ENCODE data around the gene SEMA4A. TPM values are rescaled to one million over a fixed set of nuclear protein-coding genes. Genes with fewer than 3 reads are reported as not detected.

SEMA4A gene
- total and polyA plus RNA-seq, 2 of the 8 experiments (the other 6 are each of a cell fraction or from before 2014, with no cell fraction given) = 7.3 to 10.6 TPM

DNA sequence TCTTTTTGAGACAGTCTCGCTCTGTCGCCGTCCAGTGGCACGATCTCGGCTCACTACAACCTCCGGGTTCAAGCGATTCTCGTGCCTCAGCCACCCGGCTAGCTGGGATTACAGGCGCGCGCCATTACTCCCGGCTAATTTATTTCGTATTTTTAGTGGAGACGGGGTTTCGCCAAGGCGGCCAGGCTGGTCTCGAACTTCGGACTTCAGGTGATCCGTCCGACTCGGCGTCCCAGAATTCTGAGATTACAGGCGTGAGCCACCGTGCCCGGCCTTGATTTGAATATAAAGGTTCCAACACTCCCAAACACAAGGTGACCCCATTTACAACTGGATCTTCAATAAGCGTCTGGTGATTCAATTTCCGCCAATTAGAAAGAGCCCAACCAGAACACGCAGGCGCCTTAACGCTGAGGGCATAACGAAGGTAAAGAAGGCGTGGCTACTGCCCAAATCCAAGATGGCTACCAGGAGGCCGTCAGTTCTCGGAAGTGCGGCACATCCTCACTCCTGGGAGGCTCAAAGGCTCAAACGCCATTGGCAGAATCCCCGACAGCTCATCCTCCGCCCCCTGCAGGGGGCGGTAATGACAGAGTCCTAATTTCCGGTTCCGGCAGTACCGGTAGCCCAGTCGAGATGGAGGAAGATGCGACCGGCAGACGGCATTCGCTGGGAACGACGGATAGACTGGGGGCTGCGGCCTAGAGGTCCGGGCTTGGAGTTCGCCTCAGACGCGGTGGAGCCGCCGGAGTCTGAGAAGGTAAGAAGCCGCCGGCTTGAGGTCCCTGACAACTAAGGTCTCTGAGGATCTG is 40.3 kb downstream of the SEMA4A start, which contains the start of gene SLC25A44:
SLC25A44 (plus strand) TSS at position 617 of the 812 bp plus-strand sequence. CDS start 5,744 bp downstream, outside the sequence.
- 22% methylated on average over 58 of the region's 59 CpGs; no CpG with 5 or more reads in 1 of the 2 experiments for WGBS, 2 experiments (ENCODE audit: extremely low coverage in 1 of 2, insufficient coverage in 1 of 2, insufficient read length in 1 of 2, insufficient replicate concordance in 2 of 2, low coverage in 1 of 2, low lambda C conversion rate in 2 of 2, missing lambda C conversion rate in 1 of 2)
- Histone ChIP-seq H3K79me1 (ENCODE audit: low read depth, low read length) (peaks cover 17% of the 10 kb centered on the region), H2AK5ac (ENCODE audit: low read depth, low read length) (peak within 1 kb of the TSS; percentile 11; the same call in 1 of the 2 replicates), H2BK12ac (ENCODE audit: low read depth, low read length) (peak within 1 kb of the TSS; percentile 23; the same call in 1 of the 2 replicates), H2BK5ac (ENCODE audit: low read depth, low read length) (peak within 1 kb of the TSS; percentile 90), H3K79me2 (ENCODE audit: control insufficient read depth in 1 of 2, insufficient read depth in 2 of 2, low read length in 2 of 2) (peaks cover 16 to 43% of the 10 kb centered on the region in 2 experiments), H4K91ac (replicated peaks; ENCODE audit: insufficient read length, low read length) (peak within 1 kb of the TSS; percentile 75), H3K4me1 (replicated peaks in 1 of 4; ENCODE audit: control insufficient read depth in 3 of 4, insufficient read depth in 4 of 4, low read length in 3 of 4) (peaks cover 2 to 16% (median 4%) of the 10 kb centered on the region in 4 experiments; a peak in 5 of 7 replicates), H2BK20ac (ENCODE audit: low read length) (0 out of 2 replicates have a peak within 1 kb of the TSS, but pooled peaks have one; percentile 68), H2BK120ac (replicated peaks; ENCODE audit: low read depth, low read length) (peak within 1 kb of the TSS; percentile 96), H2AFZ (ENCODE audit: low read length) (no peak within 1 kb of the TSS), H4K8ac (ENCODE audit: extremely low read depth, insufficient read depth, low read length) (peak within 1 kb of the TSS; percentile 92), H3K27me3 (replicated peaks in 1 of 4; ENCODE audit: control insufficient read depth in 3 of 4, extremely low read depth in 1 of 4, insufficient read depth in 3 of 4, low read length in 3 of 4) (no peaks in the 10 kb centered on the region), H3K36me3 (ENCODE audit: control insufficient read depth in 2 of 4, insufficient read depth in 4 of 4, low read length in 3 of 4) (peaks cover 0 to 8% (median 4%) of the 10 kb centered on the region in 4 experiments; a peak in 4 of 8 replicates), H3K4me3 (ENCODE audit: extremely low read depth in 1 of 4, insufficient read depth in 2 of 4, low read depth in 3 of 4, low read length in 4 of 4) (peak within 1 kb of the TSS; percentile 78 to 97 (median 94)), H3K9me3 (ENCODE audit: insufficient read depth in 2 of 2, low read depth in 1 of 2, low read length in 1 of 2) (peaks cover 6 to 7% of the 10 kb centered on the region in 2 experiments), H3K27ac (ENCODE audit: low read depth, low read length) (peak within 1 kb of the TSS; percentile 73; the same call in 1 of the 2 replicates), H3K56ac (replicated peaks; ENCODE audit: insufficient read length, low read depth, low read length) (no peak within 1 kb of the TSS), H3K9ac (replicated peaks in 1 of 4; ENCODE audit: extremely low read depth in 1 of 4, low read depth in 3 of 4, low read length in 3 of 4) (peak within 1 kb of the TSS; percentile 54 to 64 (median 60)), H3K4me2 (ENCODE audit: insufficient read depth in 1 of 2, low read depth in 2 of 2, low read length in 2 of 2) (peak within 1 kb of the TSS; percentile 77 to 99), H3K18ac (ENCODE audit: extremely low read depth, low read length) (peak within 1 kb of the TSS; percentile 78), H3K4ac (replicated peaks; ENCODE audit: insufficient read length, low read depth, low read length) (peak within 1 kb of the TSS; percentile 36), H2BK15ac (ENCODE audit: low read length) (peak within 1 kb of the TSS; percentile 37; the same call in 1 of the 2 replicates), H3K23ac (ENCODE audit: insufficient read length) (no peak within 1 kb of the TSS), H4K20me1 (replicated peaks in 1 of 2; ENCODE audit: control insufficient read depth in 1 of 2, insufficient read depth in 2 of 2, low read length in 2 of 2) (peaks cover 0 to 7% of the 10 kb centered on the region in 2 experiments), H4K5ac (ENCODE audit: insufficient read length, low read depth, low read length) (peak within 1 kb of the TSS; percentile 81), H3K14ac (ENCODE audit: insufficient read length) (no peak within 1 kb of the TSS), H3K23me2 (ENCODE audit: low read depth, low read length) (peaks cover 6% of the 10 kb centered on the region; the same call in 1 of the 2 replicates)
- ChIA-PET POLR2A (ENCODE audit: partially characterized antibody) (interaction anchor here (0.8 to 4.1 kb wide), 20 partner anchors 9 to 249 kb away, joined by 3 to 27 read pairs (median 4); partner anchors contain the start of gene PMF1), CTCF (ENCODE audit: partially characterized antibody) (interaction anchor here (0.8 to 5.1 kb wide), 13 partner anchors 10 to 166 kb away, joined by 3 to 27 read pairs (median 3); partner anchors contain the start of gene PMF1)
- FAIRE-seq (peak; percentile 94), DNase-seq (ENCODE audit: low read depth in 1 of 2, low spot score in 2 of 2) (peak; percentile 96 to 99)
- TF ChIP-seq SP4 (IDR thresholded peaks at IDR 0.05; ENCODE audit: low read length) (peak; percentile 93), SP2 (IDR thresholded peaks at IDR 0.05; ENCODE audit: low read length) (no peak), NANOG (IDR thresholded peaks at IDR 0.05; ENCODE audit: insufficient read depth, low read depth, low read length, poor library complexity, severe bottlenecking) (no peak), PHF8 (conservative IDR thresholded peaks at IDR 0.05; ENCODE audit: low read depth, low read length) (peak; percentile 50), BCL11A (IDR thresholded peaks at IDR 0.05; ENCODE audit: low read depth in 2 of 2, low read length in 2 of 2) (no peak), RBBP5 (IDR thresholded peaks at IDR 0.05; ENCODE audit: borderline replicate concordance, low read depth, low read length) (no peak), TBP (IDR thresholded peaks at IDR 0.05; ENCODE audit: low read depth, low read length) (peak; percentile 90), TAF1 (IDR thresholded peaks at IDR 0.05; ENCODE audit: low read depth, low read length) (peak; percentile 79; the same call in 1 of the 2 replicates), YY1 (IDR thresholded peaks at IDR 0.05; ENCODE audit: low read depth, low read length) (peak; percentile 99), RAD21 (IDR thresholded peaks at IDR 0.05 in 1 of 2, conservative IDR thresholded peaks at IDR 0.05 in 1 of 2; ENCODE audit: low read depth in 2 of 2, low read length in 2 of 2) (peak in 1 of 2 experiments; percentile 20; a peak in 1 of 4 replicates)
